Stimulated activated CD8-positive, alpha-beta memory T cell treated with anti-CD3 and anti-CD28 coated beads, Interleukin-2, amount 100 ng/mL, for 48 hours (primary cell): ENCODE data around the gene USP27X.

ENCODE experiments used
- DNase-seq, 2 donors: peaks; one replicate each; pipeline ENCODE4 v3.0.0-alpha.2; 2020; ENCODE audit warnings: low read depth in 2 of 2

USP27X gene

GRCh38 chrX:49878834-49879655, at the start of gene USP27X:
TSS of gene USP27X (plus strand) at chrX:49879484. CDS start at chrX:49880308, 824 bp downstream.
- peak; percentile 43 to 46 for DNase-seq

- DNase-seq, result no peak
These were observed 40.9 kb upstream of the USP27X start for GRCh38 chrX:49838374-49838773.

- peak; percentile 32 to 34 for DNase-seq
These were observed 38.6 kb upstream of the USP27X start for GRCh38 chrX:49840679-49841078.

GRCh38 chrX:49842621-49843020, 36.7 kb upstream of the USP27X start:
- DNase-seq, result no peak

GRCh38 chrX:49844611-49845010, 34.7 kb upstream of the USP27X start:
- DNase-seq, result no peak

- DNase-seq, result no peak
These were observed 33.4 kb upstream of the USP27X start for GRCh38 chrX:49845701-49846403.

- no peak for DNase-seq
These were observed 32.8 kb upstream of the USP27X start for GRCh38 chrX:49846522-49846921.

GRCh38 chrX:49848275-49848674, 31.0 kb upstream of the USP27X start:
- no peak for DNase-seq

- no peak for DNase-seq
These were observed 29.3 kb upstream of the USP27X start for GRCh38 chrX:49850028-49850427.

- no peak for DNase-seq
These were observed 25.6 kb upstream of the USP27X start for GRCh38 chrX:49853661-49854060.

GRCh38 chrX:49856819-49857218, 22.5 kb upstream of the USP27X start:
- DNase-seq, result no peak

GRCh38 chrX:49858341-49858740, 20.9 kb upstream of the USP27X start:
- DNase-seq, result no peak

GRCh38 chrX:49859491-49859890, 19.8 kb upstream of the USP27X start:
- DNase-seq, result no peak

GRCh38 chrX:49860867-49861535, 18.3 kb upstream of the USP27X start:
- DNase-seq, result no peak

- no peak for DNase-seq
These were observed 17.2 kb upstream of the USP27X start for GRCh38 chrX:49862093-49862492.

- DNase-seq, result no peak
These were observed 10.5 kb upstream of the USP27X start for GRCh38 chrX:49868739-49869138.

- DNase-seq, result no peak
These were observed 2.5 kb upstream of the USP27X start for GRCh38 chrX:49876750-49877149.

GRCh38 chrX:49877397-49878101, 1.7 kb upstream of the USP27X start:
- no peak for DNase-seq

GRCh38 chrX:49878128-49878833, 1.0 kb upstream of the USP27X start:
- no peak for DNase-seq

- no peak for DNase-seq
These were observed 483 bp downstream of the USP27X start for GRCh38 chrX:49879656-49880277.

- no peak for DNase-seq
These were observed 1.4 kb downstream of the USP27X start for GRCh38 chrX:49880668-49881067.
